Subcutaneous abdominal adipose tissue (tissue), 5 donors: ENCODE measurements around the gene C6orf120.

Source experiments
- H3K27ac ChIP-seq: one replicate; pipeline ENCODE4 v1.7.0; 2013; ENCODE audit warnings: low read depth, mild to moderate bottlenecking, inconsistent platforms, low read length, moderate library complexity
- H3K27me3 ChIP-seq, 5 donors: one replicate each; pipeline ENCODE4 v1.7.0; 2013; ENCODE audit warnings: low read length in 5 of 5, inconsistent platforms in 1 of 5; ENCODE audit not compliant: control insufficient read depth in 5 of 5, insufficient read depth in 4 of 5
- H3K36me3 ChIP-seq, 5 donors: one replicate each; pipeline ENCODE4 v1.7.0; 2013; ENCODE audit warnings: low read length in 5 of 5; ENCODE audit not compliant: control insufficient read depth in 5 of 5, insufficient read depth in 5 of 5
- H3K4me1 ChIP-seq, 5 donors: one replicate each; pipeline ENCODE4 v1.7.0; 2013; ENCODE audit warnings: low read length in 5 of 5, mild to moderate bottlenecking in 3 of 5, moderate library complexity in 1 of 5; ENCODE audit not compliant: control insufficient read depth in 5 of 5, insufficient read depth in 5 of 5
- H3K4me3 ChIP-seq, 5 donors: one replicate each; pipeline ENCODE4 v1.7.0; 2013; ENCODE audit warnings: low read length in 5 of 5, low read depth in 1 of 5
- H3K9ac ChIP-seq, 5 donors: one replicate each; pipeline ENCODE4 v1.7.0; 2013; ENCODE audit warnings: low read length in 5 of 5, mild to moderate bottlenecking in 4 of 5, moderate library complexity in 3 of 5
- H3K9me3 ChIP-seq, 5 donors: one replicate each; pipeline ENCODE4 v1.7.0; 2013; ENCODE audit warnings: low read length in 5 of 5; ENCODE audit not compliant: control insufficient read depth in 5 of 5
- donor health status: healthy.
- donor health status: healthy.
- donor health status: healthy.
- donor health status: healthy.
- donor health status: healthy.

The C6orf120 gene

DNA sequence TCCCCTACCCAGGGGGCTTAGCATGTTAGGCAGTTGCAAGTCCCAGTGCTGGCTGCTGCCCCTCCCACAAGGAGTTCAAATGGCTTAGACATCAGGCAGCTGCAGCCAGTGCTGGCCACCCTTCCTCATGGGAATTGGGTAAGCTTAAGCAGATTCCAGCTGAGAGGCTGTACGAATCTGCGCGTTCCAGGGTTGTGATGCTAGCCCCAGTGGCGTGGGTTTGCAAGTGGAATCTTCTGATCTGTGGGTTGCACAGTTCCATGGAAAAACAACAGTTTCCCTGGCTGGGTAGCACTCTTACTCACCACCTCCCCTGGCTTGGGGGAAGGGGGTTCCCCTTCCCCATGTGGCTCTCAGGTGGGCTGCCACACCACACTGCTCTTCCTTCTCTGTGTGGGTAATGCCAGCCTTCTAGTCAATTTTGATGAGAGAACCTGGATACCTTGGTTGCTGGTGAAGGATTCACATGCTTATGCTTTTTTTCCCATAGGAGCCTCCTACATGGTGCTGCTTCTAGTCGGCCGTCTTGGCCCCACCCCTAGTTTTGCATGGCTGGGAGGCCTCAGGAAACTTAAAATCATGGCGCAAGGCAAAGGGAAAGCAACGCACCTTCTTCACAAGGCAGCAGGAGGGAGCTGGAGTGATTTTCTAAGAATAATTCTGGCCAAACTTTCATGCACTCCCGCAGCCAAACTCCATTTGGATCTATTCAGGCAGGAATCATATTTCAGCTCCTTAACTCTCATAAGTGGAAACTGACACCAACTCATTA lies 36.5 kb downstream of the C6orf120 start:
- Histone ChIP-seq H3K27ac (no peak overlapping the region), H3K9ac (no peak overlapping the region), H3K27me3 (no peaks in the 10 kb centered on the region), H3K9me3 (no peaks in the 10 kb centered on the region), H3K4me3 (peak overlapping the region in 2 of 5 donors; percentile 7 to 29), H3K4me1 (peaks cover 2 to 12% (median 9%) of the 10 kb centered on the region in 5 donors), H3K36me3 (no peaks in the 10 kb centered on the region)

DNA sequence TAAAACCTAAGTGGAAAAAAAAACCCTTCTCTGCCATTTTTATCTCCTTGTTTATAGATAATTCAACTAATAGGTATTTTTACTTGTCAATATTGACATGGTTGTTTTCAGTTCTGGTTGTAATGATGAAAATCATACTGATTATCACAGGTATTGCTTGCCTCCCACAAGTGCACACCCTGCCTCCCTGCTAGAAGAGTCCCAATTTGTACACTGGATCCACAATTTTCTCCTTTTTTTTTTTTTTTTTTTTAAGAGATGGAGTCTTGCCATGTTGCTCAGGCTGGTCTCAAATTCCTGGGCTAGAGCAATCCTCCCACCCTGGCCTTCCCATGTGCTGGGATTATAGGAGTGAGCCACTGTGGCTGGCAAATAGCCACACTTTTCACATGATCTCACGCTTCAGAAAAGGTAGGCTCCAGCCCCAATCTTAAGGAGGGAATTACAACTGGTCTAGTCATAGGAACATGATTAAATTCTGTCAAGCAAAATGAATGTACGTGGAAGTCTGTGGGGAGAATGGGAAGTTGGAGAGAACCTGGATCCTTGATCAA lies 37.1 kb downstream of the C6orf120 start:
- H3K9me3 ChIP-seq: no peaks in the 10 kb centered on the region
- H3K4me1 ChIP-seq: peaks cover 2 to 12% (median 9%) of the 10 kb centered on the region in 5 donors

DNA sequence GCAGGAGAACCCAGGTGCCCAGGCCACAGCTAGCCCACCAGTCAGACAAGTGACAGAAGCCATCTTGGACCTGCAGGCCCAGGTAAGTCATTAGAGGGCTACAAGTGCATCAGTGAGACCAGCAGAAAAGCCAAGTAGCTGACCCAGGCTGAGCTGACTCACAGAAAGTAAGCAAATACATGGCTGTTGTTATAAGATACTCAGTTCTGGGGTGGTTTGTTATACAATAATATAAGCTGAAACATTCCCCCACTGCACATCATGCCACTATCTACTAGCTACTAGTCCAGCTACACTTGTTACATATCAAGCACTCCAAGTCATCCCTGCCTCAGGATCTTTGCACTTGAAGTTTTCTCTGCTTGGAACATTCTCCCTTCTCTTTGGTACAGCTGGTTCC lies 39.4 kb downstream of the C6orf120 start:
- Histone ChIP-seq H3K9ac (no peak overlapping the region), H3K4me1 (peaks cover 2 to 12% (median 9%) of the 10 kb centered on the region in 5 donors), H3K9me3 (no peaks in the 10 kb centered on the region), H3K4me3 (no peak overlapping the region), H3K27me3 (no peaks in the 10 kb centered on the region), H3K36me3 (no peaks in the 10 kb centered on the region), H3K27ac (no peak overlapping the region)

More for the DNA sequence above, 37.1 kb downstream of the C6orf120 start:
- Histone ChIP-seq H3K4me3 (no peak overlapping the region), H3K9ac (no peak overlapping the region), H3K27ac (no peak overlapping the region), H3K27me3 (no peaks in the 10 kb centered on the region), H3K36me3 (no peaks in the 10 kb centered on the region)

DNA sequence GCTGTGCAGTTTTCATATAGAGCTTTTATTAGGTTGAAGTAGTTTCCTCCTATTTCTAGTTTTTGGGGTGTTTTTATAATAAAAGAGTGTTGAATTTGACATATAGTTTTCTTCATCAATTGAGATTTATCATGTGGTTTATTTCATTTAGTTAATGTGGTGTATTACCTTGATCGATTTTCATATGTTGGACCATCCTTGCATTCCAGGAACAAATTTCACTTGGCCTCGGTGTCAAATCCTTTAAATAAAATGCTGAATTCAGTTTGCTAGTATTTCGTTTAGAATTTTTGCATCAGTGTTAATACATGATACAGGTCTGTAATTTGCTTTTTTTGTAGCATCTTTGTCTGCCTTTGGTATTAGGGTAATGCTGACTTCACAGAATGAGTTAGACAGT lies 43.5 kb downstream of the C6orf120 start:
- no peaks in the 10 kb centered on the region for H3K36me3 ChIP-seq
- H3K9me3 ChIP-seq: no peaks in the 10 kb centered on the region
- no peak overlapping the region for H3K27ac ChIP-seq
- peaks cover 0 to 5% (median 5%) of the 10 kb centered on the region in 5 donors for H3K4me1 ChIP-seq
- no peak overlapping the region for H3K9ac ChIP-seq
- H3K4me3 ChIP-seq: no peak overlapping the region
- H3K27me3 ChIP-seq: no peaks in the 10 kb centered on the region

DNA sequence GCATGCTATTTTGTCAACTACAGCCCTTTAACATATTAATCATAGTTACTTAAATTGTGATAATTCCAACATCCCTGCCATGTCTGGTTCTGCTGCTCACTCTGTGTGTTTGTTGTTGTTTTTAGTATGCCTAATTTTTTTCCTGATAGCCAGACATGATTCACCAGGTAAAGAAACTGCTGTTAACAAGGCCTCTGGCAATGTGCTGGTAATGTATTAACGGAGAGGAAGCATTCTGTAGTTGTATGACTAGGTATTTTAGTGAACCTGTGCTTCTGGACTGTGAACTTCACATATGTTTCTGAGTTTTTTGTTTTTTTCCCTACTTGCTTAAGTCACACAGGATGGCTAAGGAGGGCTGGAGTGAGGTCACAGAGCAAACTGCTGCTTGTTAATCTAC lies 44.6 kb downstream of the C6orf120 start:
- Histone ChIP-seq H3K4me3 (no peak overlapping the region), H3K27ac (no peak overlapping the region), H3K9me3 (no peaks in the 10 kb centered on the region), H3K4me1 (peaks cover 0 to 14% (median 12%) of the 10 kb centered on the region in 5 donors), H3K9ac (no peak overlapping the region), H3K36me3 (no peaks in the 10 kb centered on the region), H3K27me3 (no peaks in the 10 kb centered on the region)

DNA sequence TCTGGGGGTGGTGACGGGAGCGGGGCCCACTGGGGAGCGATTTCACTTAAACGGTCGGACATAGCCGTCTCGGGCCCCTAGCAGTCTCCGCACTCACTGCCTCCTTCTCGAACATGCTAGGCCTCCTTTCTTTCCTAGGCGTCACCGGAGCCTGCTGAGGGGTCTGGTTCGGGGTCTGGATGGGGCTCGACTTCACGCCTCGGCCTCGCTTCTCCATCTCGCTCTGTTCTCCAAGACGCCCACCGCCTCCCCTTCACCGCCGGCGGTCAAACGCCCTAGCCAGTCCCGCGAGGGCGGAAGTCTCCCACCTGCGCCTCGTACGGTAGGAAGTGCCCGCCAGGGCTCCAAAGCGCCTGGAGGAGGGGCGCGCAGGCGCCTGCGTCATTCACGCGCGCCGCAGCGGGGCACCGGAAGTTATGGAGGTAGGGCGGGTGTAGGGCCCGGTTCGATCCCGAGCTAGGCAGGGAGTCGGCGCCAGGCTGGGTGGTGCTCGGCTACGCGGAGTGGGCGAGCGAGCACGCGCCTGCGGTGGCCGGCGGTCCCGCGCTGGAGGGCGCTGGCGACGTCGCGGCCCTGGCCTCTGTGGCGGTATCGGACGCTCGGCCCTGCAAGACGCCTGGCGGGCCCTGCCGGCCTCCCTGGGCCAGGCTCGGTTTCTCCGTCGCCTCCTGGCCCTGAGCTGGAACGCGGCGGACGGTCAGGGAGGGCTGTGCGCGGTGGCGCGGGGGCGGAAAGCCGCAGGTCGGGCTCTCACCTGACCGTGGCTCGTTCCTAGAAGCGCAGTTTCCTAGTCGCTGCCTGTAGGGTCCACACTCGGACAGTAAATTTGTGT lies 49.5 kb downstream of the C6orf120 start, which contains the start of the genes DYNLT2 and ERMARD:
TSS of gene DYNLT2 (minus strand) at position 331 of the 832 bp plus-strand sequence. CDS start at position 217, 114 bp downstream.
TSS of gene ERMARD (plus strand) at position 381 of the 832 bp plus-strand sequence. CDS start at position 417, 36 bp downstream.
- Histone ChIP-seq H3K36me3 (peaks cover 0 to under 1% (median 0%) of the 10 kb centered on the region in 5 donors), H3K4me1 (peaks cover 0 to 27% (median 23%) of the 10 kb centered on the region in 5 donors), H3K4me3 (peak within 1 kb of the TSS; percentile 82 to 92 (median 85)), H3K9ac (peak within 1 kb of the TSS; percentile 92 to 97 (median 95)), H3K27me3 (no peaks in the 10 kb centered on the region), H3K27ac (peak within 1 kb of the TSS; percentile 91), H3K9me3 (no peaks in the 10 kb centered on the region)

DNA sequence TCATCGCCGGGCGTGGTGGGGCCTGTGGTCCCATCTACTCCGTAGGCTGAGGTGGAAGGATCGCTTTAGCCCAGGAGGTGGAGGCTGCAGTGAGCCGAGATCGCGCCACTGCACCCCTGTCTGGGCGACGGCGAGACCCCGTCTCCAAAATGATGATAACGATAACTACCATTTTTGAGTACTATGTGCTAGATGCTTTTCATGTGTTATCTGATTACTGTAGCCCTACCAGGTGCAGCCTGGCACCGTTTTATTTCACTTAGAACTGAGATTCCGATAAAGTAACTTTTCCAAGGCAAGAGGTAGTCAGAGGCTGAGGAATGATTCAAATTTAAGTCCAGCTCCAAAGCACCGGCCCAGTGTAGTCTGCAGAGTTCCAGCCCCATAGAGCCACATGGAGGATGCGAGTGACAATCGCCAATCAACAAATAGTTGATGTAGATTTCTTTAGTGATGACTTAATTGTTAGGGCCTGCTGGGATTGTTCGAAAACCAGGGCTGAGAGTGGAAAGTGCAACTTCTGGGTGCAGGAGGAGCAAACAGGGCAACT lies 50.2 kb downstream of the C6orf120 start:
- Histone ChIP-seq H3K27me3 (no peaks in the 10 kb centered on the region), H3K27ac (peak overlapping the region; percentile 91), H3K4me3 (peak overlapping the region; percentile 82 to 92 (median 85)), H3K4me1 (peaks cover 0 to 27% (median 23%) of the 10 kb centered on the region in 5 donors), H3K9me3 (no peaks in the 10 kb centered on the region), H3K36me3 (peaks cover 3 to 7% (median 5%) of the 10 kb centered on the region in 5 donors), H3K9ac (peak overlapping the region; percentile 92 to 97 (median 95))
